Omental fat pad (tissue), 4 donors: ENCODE results near the gene SPTBN1. TPM values are rescaled to one million over a fixed set of nuclear protein-coding genes. Genes with fewer than 3 reads are reported as not detected.
A peak's percentile ranks its signal among the peaks of the same experiment; 100 is the strongest.

Source experiments
- ATAC-seq: fragments of 150-250 bp; one replicate; pipeline ENCODE4 v1.9.1; 2016; ENCODE audit warnings: mild to moderate bottlenecking, moderate library complexity; ENCODE audit not compliant: low FRiP score
- DNase-seq: peaks from one replicate; pipeline ENCODE4 v3.0.0-alpha.2; 2019; ENCODE audit warnings: low spot score
- CTCF ChIP-seq, 3 donors: fragments of 450-650 bp; IDR thresholded peaks; one replicate each; pipeline ENCODE4 v1.5.1; 2016 to 2017; ENCODE audit warnings: antibody characterized with exemption in 3 of 3, mild to moderate bottlenecking in 3 of 3, moderate library complexity in 2 of 3
- total RNA-seq, 4 donors: library from RNA; depleted of rRNA; stranded (reverse); fragments of >200 nt; gene quantifications; one replicate each; pipeline ENCODE4 v1.1.0, GENCODE V29; 2016

Gene SPTBN1
- total RNA-seq, 4 donors from 2014 or later = 681 to 1,046 (median 964) TPM

- DNase-seq (no peak), ATAC-seq (no peak)
- TF ChIP-seq CTCF (IDR thresholded peaks at IDR 0.05) = no peak
Measured at GRCh38 chr2:54704238-54704637, 248.1 kb downstream of the SPTBN1 start.

GRCh38 chr2:54704688-54705605 is 248.8 kb downstream of the SPTBN1 start:
- ATAC-seq = peak; percentile 67
- no peak for TF ChIP-seq CTCF (IDR thresholded peaks at IDR 0.05)
- no peak for DNase-seq

GRCh38 chr2:54706622-54707021 is 250.5 kb downstream of the SPTBN1 start:
- no peak for DNase-seq
- TF ChIP-seq CTCF (IDR thresholded peaks at IDR 0.05) = no peak
- ATAC-seq = no peak

GRCh38 chr2:54708584-54709335 is 252.6 kb downstream of the SPTBN1 start:
- ATAC-seq (peak; percentile 65), DNase-seq (no peak)
- TF ChIP-seq CTCF (IDR thresholded peaks at IDR 0.05) = no peak

- no peak for TF ChIP-seq CTCF (IDR thresholded peaks at IDR 0.05)
- ATAC-seq (peak; percentile 60), DNase-seq (no peak)
Measured at GRCh38 chr2:54709336-54709809, 253.2 kb downstream of the SPTBN1 start.

GRCh38 chr2:54710216-54710615 is 254.1 kb downstream of the SPTBN1 start:
- ATAC-seq (no peak), DNase-seq (no peak)
- TF ChIP-seq CTCF (IDR thresholded peaks at IDR 0.05) = no peak
